Stimulated activated CD4-positive, alpha-beta T cell treated with anti-CD3 and anti-CD28 coated beads, Interleukin-1b, Interleukin-23, amount 100 ng/mL, for 1 hour (primary cell): ENCODE data around the gene COG4.
"Not testable (repeated sequence)": the region's sequence is repeated elsewhere in the genome, so short reads cannot be mapped to it uniquely, and the experiment has no call there.

Experiments used
- DNase-seq, 2 donors: peaks; one replicate each; pipeline ENCODE4 v3.0.0-alpha.2; 2020; ENCODE audit warnings: low read depth in 2 of 2

COG4 gene

GRCh38 chr16:70457446-70458166 is 65.7 kb downstream of the COG4 start:
- no peak for DNase-seq

- no peak for DNase-seq
These were observed 67.4 kb downstream of the COG4 start for GRCh38 chr16:70455910-70456309.

GRCh38 chr16:70454222-70455034 is 68.9 kb downstream of the COG4 start, which contains the start of gene FCSK:
Gene FCSK (plus strand): TSS chr16:70454595. CDS start chr16:70463191, 8,596 bp downstream.
- DNase-seq: peak; percentile 12 to 35

GRCh38 chr16:70453892-70454221 is 69.5 kb downstream of the COG4 start:
- no peak for DNase-seq

- DNase-seq: no peak
These were observed 70.0 kb downstream of the COG4 start for GRCh38 chr16:70453117-70453891.

- not testable (repeated sequence) for DNase-seq
These were observed 72.4 kb downstream of the COG4 start for GRCh38 chr16:70451004-70451340.

- DNase-seq: not testable (repeated sequence)
These were observed 73.0 kb downstream of the COG4 start for GRCh38 chr16:70450142-70451003.

- no peak for DNase-seq
These were observed 75.3 kb downstream of the COG4 start for GRCh38 chr16:70448075-70448474.

GRCh38 chr16:70444249-70445063 is 78.9 kb downstream of the COG4 start:
- no peak for DNase-seq

GRCh38 chr16:70442344-70442743 is 81.0 kb downstream of the COG4 start:
- no peak for DNase-seq

- DNase-seq: no peak
These were observed 81.9 kb downstream of the COG4 start for GRCh38 chr16:70441406-70441990.

- no peak for DNase-seq
These were observed 83.2 kb downstream of the COG4 start for GRCh38 chr16:70440009-70440692.

GRCh38 chr16:70438969-70439862 is 84.1 kb downstream of the COG4 start, which contains the start of gene ST3GAL2:
Gene ST3GAL2 (minus strand): TSS chr16:70439100. CDS start chr16:70398530, 40,570 bp downstream.
- DNase-seq: peak; percentile 81 to 86

- DNase-seq: no peak
These were observed 84.8 kb downstream of the COG4 start for GRCh38 chr16:70438585-70438968.

- no peak for DNase-seq
These were observed 85.5 kb downstream of the COG4 start for GRCh38 chr16:70437582-70438557.

GRCh38 chr16:70437017-70437581 is 86.3 kb downstream of the COG4 start:
- DNase-seq: no peak
